ENCODE data around the gene CAMK1G.

CAMK1G gene

DNA sequence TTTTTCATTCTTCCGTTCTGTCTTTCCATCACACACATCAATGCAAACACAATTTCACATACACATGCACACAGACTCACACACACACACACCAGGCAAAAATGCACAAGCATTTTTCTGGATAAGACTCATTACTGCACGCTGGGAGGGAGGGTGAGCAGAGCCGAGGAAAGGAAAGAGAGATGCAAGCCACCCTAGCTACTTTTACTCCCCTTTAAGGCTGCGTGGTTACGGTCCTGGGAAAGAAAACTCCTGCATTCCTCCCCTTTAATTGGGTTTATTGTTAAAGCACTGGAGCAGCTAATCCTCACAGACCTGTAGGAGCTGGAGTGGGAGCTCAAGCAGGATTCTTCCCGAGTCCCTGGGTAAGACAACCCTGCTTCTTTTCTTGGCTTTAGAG is at the start of gene CAMK1G:
Gene CAMK1G, plus strand, starts transcription at position 307 of the 400 bp plus-strand sequence. CDS start 11,270 bp downstream, outside the sequence.
- DNase-seq (ENCODE audit: low spot score) = no peak

DNA sequence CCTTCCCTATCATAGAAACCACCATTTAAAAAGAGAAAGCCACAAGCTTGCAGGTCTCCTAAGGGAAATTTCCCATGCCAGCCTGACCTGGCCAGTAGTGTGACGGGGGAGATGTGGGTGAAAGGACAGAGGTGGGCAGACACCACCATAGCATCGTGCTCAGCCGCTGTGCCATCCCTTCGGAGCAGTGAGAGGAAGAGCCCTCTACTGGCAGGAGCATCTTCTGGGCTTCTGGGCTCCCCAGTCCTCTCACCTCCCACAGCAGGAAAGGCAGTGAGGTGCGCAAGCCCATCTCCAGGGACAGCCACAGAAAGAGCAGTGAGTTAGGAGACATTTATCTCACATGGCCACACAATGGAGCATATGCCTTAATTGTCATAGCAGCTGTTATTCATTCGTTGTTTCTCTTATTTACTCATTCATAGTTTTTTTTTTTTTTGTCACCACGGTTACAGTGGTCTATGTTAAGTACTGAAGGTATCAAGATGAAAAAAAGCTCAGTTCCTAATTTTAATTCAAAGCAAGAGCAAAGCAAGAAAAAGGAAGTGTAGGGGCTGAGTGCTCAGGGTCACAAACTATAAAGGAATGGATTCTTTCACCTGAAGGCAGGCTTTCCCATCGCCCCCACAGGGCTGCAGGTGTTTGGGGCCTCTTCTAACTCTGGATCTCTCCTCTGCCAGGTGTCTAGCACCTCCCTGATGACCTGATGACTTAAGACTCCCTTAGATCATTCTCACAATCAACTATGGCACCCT is 48.8 kb upstream of the CAMK1G start:
- DNase-seq (ENCODE audit: low spot score) = no peak

DNA sequence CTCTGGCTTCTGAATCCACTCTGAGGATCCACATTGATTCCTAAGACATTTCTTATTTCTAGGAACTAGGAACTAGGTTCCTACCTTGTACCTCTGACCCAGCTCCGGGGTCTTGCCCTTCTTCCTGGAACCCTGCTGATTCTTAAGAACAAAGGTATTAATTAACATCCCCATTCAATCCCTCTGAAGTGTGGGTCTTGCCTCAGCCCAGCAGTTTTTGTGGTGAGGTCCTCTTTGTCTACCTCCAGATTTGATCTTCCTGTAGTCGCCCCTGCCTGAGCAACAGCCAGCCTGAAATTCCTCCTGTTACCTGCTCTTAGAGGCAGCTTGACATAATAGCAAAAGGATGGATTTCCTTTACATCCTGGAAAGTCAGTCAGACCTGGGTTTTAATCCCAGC is 46.7 kb upstream of the CAMK1G start:
- no peak for DNase-seq (ENCODE audit: low spot score)

DNA sequence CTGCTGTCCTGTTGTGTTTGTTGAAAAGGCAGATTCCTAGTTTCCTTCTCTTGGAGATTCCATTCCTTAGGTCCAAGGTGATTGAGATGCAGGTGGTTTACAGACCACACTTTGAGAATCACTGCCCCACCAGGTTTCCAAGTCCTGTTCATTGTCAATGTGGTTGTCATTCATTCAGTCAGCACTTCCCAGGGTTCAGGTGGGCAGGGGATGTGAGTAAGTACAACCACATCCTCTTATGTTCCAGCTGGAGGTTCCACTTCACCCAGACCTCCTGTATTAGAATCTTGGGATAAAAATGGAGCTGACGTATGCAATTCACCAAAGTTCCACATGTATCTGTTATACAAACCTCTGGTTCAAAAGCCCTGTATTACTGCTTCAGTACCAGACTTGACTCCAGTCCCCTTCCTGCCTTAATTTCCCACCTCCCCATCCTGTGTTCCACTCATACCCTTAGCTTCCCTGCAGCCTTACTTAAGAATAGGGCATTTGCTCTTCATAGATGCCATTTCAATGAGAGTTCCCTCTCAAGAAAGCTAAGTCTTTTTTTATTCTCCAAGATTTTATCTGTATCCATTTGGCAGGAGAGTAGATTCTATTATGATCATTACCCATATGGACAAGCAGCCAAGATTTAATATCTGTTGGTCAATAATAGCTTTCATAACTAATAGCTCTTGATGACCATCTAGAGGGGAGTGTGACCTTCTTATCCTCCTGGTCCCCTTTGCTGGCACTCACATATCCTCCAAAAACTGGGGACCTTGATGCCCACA is 46.0 kb upstream of the CAMK1G start:
- DNase-seq (ENCODE audit: low spot score) = no peak

DNA sequence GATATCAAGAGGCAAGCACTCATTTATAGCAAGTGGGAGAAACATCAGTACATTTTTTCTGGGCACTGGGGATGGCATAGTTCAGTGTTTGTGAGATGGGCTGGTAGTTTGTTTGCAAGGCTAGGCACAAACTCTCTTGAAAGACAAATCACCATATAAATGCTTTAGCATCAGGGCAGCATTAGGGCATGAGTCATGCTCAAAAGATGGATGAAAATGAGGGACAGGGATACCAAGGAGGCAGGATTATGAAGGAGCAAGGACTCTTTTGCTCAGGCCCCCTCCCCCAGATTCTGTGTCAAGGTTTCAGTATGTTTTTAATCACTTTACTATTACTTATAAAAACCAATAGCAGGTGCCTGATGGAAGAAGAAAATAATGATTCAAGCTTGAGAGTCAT is 43.9 kb upstream of the CAMK1G start:
- DNase-seq (ENCODE audit: low spot score) = no peak

DNA sequence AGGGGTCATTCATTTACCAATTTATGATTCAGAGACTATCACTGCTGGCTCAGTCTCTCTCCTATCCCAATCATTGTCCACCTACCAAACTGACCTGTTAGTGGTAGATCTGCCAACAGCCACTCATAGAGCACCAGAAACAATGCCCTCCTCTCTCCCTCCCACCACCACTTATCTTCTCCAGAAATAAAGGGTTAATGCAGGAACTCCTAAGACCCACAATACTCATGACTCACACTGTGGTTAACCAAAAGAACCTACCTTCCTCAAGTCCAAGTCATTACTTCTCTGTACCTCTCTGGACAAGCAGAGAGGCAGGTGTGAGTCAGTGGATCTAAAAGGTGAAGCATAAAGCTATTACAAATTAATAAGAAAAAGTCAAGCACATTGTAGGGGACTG is 40.9 kb upstream of the CAMK1G start:
- no peak for DNase-seq (ENCODE audit: low spot score)

DNA sequence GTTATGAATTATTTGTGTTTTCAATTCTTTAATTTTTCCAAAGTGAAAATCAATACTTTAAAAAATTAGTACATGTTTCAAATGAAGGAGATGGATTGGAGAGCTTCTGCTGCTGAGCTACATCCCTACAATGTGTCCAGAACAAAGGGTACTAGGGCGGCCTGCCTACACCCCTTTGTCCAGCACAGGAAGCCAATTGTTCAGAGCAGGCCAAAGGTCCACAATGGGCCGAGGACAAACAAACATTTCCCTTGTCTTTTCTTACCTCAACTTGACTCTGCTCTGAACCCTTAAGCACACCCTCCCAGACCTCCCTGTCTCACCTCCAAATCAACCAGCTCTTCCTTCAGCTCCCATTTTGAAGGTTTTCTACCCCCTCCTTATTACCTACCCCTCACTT is 39.4 kb upstream of the CAMK1G start:
- peak; percentile 64 for DNase-seq (ENCODE audit: low spot score)

DNA sequence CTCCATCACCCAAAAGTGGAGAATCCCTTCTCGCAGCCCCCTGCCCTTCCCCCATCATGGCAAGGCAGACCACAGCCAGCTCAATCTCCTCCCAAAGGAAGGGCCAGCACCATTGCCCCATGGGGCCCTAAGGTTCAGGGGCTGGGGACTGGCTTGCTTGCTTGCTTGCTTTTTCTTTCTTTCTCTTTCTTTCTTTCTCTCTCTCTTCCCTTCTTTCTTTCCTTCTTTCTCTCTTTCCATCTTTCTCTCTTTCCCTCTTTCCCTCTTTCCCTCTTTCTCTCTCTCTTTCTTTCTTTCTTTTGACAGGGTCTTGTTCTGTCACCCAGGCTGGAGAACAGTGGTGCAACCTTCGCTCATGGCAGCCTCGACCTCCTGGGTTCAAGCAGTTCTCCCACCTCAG is 38.1 kb upstream of the CAMK1G start:
- no peak for DNase-seq (ENCODE audit: low spot score)

DNA sequence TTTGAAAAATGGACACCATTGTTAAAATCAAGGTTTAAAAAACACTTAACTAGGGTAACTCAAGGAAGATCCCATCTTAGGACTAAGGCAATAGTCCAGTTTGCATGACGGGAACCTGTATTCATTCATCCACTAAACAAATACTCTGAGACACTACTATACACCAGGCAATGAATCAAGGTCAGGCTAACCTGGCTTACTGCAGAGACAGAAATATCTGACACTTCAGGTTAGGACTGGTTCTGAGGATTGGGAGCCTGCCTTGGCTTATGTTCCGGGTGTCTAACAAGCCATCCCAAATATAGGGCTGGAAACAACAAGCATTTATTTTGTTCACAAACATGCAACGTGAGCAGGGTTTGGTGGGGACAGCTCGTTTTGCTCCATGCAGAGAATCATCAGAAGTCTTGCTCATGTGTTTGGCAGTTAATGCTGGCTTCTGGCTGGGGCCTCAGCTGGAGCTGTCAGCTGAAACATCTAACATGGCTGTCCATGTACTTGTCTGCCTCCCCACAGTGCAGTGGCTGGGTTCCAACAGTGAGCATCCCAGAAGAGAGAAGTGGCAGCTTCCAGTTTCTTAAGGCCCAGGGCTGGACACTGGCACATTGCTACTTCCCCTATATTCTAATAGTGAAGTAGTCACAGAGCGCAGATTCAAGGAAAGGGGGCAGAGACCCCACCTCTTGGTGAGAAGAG is 37.0 kb upstream of the CAMK1G start:
- peak; percentile 20 for DNase-seq (ENCODE audit: low spot score)

DNA sequence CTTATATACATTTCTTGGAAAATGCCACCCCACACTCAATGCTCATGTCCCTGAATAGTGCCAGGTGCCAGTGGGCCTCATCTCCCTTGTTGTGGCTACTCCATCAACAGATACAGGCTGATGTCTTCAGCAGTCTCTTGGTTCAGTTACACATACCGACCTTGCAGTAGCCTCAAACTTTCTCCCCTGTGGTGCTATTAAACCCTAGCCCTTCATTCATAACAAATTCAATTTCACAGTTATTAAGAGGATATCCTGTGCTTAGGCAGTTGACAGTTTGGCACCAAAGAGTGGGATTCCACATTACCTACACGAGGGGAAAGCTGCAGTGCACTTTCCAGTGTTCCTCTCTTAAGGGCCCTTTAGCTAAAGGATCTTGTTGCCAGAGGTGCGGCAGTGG is 35.9 kb upstream of the CAMK1G start:
- DNase-seq (ENCODE audit: low spot score) = no peak

DNA sequence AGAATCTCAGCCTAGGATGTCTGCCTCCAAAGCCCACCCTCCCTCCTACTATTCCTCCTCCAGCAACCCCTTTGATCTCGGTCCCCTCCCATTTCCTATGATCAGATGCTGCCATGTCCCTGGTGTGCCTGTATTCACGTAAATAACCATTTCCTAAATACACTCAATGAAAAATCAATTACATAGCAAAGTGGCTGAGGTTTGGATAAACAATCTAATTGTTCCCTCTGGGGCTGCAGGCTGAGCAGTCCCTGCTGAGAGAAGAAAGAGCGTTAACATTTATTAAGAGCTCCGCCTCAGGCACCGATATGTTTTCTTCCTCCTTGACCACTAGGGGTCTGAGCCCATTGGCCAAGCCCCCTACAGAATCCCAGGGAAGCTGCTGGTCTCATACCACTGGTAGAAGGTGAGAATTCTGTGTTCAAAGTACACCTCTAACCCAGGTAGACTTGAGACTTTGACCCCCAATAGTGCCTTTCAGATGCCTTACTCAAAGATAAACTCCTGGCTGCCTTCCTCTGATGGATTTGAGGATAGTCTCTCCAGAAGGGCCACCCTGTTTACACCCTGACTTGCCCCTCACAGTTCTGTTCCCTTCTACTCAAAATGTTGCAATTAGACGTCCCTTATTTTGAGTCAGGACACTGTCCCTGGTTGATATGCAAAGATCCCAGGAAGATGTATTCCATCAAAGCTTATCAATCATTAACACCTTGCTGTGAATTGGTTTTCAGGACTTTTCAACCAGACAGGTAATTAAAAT is 33.9 kb upstream of the CAMK1G start:
- DNase-seq (ENCODE audit: low spot score) = no peak

DNA sequence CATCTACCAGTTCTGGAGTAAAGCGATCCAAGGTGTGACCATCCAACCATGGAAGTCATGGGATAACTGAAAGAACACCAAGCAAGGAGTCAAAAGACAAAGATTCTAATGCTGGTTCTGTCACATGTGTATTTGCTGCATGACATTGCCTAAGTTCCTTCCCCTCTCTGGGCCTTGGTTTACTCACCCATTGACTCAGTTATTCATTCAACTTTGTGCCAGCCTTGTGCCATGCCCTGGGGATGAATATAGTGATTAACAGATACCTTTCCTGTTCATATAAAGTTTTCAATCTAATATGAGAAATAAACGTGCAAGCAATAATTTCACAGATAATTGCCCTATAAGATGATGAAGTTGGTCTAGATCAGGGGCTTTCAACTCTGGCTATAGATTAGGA is 33.0 kb upstream of the CAMK1G start:
- no peak for DNase-seq (ENCODE audit: low spot score)

DNA sequence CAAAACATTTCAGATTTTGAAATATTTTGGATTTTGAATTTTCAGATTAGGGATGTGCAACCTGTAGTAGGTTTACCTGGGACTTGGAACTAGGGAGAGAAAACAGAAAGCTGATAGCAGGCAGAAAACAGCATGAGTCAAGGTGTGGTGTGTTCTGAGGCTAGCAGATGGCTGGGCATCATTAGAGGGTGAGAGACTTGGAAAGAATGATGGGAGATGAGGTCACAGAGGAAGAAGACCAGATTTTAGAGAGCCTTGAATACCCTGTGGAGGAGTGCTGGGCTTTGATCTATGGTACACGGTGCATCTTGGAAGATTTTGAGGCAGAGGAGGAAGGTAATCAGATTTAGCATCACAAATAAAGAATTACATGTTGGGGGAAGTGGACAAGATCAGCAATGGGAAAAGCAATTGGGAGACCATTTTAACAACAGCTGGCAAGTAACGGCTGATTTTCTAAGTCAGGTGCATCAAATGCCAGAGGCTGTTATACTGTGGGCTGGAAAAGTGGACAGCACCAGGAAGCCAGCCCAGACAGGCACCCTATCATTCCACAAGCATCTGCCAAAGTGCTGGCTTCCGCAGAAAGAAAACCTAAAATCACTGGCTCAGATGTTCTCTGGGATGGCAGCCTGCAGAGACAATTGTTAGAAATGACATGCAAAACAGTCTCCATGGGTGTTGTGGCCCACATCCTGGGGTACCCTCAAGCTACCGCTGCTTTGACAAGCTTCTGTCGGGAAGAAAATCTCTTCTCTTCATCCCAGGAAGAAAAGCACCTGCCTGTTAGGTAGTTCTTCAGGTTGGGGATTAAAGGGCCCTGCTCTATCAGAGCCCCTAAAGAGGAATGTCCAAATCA is 30.9 kb upstream of the CAMK1G start:
- peak; percentile 17 for DNase-seq (ENCODE audit: low spot score)

DNA sequence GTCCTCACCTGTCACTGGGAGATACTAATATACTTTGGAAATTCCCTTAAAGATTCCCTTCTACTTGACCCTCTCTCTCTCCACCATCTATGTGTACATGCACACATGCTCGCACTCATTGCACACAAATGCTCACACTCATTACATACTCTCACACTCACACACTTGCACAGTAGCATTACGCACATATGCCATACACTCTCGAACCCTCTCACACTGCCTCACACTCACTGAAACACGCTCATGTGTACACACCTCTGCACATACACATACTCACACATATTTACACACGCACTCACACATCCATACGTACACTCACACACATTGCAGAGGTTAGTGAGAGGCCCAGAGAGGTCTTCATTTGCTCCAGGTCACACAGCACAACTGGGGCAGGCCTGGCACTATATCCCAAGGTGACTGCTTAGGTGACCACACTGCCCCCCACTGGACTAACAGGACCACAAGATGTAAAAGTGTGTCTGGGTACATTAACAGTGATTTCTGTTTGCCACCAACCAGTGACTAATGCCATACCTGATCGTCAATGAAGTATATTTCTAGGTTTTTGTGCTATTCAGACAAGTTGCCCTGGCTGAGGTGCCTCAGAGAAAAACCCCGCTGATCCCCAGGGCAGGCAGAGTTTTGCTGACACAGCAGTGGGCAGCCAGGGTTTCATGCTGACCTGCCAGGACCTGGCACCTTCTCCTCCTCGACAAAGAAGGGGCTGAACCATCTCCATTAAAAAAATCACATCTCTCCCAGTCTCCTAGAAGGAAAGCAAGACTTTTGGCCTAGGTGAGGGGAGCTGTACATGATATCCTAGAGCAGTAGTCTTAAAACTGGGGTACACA is 28.5 kb upstream of the CAMK1G start:
- DNase-seq (ENCODE audit: low spot score) = no peak

DNA sequence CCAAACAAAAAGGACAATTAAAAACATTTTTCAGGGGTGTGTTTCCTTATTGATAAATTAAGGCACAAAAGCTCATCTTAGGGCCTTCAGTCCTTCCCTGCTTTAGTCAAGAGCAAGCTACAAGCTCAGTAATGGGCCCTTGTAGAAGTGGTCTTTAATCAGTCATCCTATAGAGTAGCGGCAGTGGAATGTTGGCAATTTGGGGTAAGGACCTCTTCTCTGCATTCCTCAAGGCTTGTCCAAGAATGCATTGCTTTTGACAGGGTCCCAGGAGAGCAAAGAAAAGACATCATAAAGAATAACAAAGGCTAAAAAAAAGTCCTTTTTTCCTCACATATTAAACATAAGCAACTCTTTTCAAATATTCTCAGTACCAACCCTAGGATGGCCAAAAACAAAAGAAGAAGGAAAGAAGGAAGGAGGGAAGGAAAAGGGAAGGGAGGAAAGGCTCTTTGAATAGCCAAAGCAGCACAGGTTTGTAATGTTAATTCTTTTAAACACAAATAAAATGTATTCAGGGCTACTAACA is 27.3 kb upstream of the CAMK1G start:
- no peak for DNase-seq (ENCODE audit: low spot score)

DNA sequence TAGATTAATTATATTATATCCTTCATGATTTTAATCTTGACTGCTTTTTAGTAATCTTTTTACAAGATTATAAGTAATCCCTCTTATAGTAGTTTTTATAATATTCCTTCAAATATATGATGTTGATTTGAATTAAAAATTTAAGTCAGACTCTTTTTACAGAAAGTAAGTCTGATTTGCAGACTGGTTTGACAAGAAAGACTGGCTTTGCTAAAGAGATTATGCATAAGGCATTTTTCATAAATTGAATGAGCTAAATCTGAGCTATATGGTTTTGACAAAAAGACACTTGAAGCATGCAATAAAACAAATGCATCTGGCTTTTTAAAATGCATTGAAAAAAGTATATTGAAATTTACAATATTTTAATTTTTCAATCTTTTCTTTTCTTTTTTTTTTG is 26.3 kb upstream of the CAMK1G start:
- no peak for DNase-seq (ENCODE audit: low spot score)

DNA sequence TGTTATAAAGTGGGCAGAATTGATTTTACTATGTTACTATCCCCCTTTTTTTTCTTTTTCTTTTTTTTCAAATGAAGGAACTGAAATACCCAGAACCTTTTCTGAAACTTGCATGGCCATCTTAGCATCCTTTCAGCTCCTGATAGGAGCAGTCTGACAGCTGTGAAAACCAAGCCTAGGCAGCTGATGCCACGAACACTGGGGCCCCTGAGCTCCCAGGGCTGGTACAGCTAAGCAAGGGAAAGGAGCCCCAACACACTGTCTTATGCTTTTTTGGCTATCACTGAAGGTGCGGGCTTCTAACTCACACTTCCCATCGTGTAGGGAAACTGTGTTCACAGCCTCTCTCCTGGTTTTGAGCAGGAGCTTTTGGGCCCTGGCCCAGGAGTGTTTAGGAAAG is 23.0 kb upstream of the CAMK1G start:
- DNase-seq (ENCODE audit: low spot score) = no peak

DNA sequence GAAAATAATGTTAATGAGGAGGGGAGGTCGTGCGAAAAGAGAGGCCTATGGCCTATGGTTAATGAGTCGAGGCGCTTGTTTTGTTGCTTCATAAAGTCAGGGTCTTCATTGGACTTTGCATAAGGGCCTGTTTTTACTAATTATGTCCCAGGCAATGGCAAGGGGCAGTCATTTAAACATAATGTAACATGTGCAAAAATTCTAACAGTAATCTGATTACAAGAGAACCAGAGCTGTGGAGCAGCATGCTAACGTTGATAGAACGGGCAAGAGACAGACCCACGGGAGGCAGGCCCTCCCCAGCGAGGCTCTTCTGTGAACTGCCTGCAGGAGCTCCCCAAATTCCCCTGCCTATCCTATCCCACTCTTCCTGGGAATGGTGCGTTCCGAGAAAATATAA is 22.6 kb upstream of the CAMK1G start:
- no peak for DNase-seq (ENCODE audit: low spot score)

DNA sequence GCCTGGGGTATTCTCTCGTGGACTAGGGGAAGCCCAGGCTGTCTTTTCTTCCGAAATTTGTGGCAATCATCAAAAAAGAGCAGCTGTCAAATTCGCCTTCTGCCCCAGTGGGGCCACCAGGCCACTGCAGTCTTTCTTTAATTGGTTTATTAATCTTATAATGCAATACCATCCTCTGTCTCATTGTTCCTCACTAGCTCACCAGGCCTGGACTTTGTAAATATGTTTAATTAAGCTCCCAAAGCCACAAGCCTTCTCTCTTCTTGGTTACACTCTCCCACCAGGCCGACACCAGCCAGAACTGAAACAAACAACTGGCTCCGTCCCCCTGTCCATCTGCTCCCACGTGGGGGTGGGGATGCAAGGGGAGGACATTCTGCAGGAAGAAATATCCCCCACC is 22.0 kb upstream of the CAMK1G start:
- no peak for DNase-seq (ENCODE audit: low spot score)

DNA sequence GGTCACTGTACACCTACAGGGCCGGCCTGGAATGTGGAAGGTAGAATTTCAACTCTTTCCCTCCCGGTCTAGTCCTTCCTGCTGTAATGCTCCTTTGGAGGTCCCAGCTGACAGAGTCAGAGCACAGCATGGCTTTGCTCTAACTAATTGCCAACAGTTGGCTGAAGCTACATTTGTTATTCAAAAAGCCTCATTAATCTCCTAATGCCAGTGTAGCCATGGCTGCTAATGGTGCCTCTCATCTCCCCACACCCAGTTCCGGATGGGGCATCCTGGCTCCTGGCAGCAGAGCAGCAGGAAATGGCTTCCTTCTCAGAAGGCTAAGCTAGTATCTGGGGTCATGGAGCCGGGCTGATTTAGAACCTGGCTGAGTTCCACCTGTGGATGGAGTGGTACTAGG is 18.7 kb upstream of the CAMK1G start:
- DNase-seq (ENCODE audit: low spot score) = no peak

Data from pons (tissue), 1 donor.